Retina (tissue), 1 donor: Measurements from ENCODE around the gene ZNF793.

Experiments used
- DNase-seq: peaks from one replicate; pipeline ENCODE4 v3.0.0-alpha.2; 2016

The ZNF793 gene

DNA sequence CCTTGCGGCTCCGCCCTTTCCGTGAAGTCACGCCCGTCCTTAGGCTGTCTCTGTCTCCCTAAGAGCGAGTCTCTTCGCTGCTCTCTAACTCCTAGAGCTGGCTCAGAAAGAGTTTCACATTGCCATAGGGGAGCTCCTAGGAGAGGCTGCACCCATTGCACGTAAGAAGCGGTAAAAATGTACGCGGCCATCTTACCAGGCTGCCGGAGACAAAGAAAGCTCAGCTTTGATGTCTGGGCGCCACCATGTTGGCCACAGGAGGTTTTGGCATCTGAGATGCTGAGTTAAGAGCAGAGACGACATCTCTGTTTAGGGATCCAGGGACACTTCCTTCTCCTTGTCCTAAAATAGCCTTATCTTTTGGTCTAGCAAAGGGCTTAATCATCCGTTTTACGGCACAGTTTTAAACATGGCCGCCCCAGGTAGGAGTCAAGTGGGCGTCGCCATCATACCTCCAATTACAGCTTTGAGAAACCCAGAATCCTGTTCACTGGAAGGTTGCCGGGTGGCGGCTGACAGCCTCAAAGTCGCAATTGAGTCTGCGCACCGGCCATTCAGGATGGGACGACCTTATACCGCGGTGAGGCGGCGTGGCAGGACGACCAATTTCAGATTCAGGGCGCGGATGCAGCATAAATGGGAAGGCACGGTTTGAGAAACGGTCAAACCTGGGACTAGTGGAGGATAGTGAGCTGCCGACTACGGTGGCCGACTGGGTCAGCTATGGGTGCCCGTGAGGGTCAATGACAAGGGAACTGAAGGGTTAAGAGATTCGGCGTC lies at the start of gene ZNF793:
Gene ZNF793, plus strand, starts transcription at position 553 of the 780 bp plus-strand sequence. CDS start 16,501 bp downstream, outside the sequence.
- peak; percentile 97 for DNase-seq

DNA sequence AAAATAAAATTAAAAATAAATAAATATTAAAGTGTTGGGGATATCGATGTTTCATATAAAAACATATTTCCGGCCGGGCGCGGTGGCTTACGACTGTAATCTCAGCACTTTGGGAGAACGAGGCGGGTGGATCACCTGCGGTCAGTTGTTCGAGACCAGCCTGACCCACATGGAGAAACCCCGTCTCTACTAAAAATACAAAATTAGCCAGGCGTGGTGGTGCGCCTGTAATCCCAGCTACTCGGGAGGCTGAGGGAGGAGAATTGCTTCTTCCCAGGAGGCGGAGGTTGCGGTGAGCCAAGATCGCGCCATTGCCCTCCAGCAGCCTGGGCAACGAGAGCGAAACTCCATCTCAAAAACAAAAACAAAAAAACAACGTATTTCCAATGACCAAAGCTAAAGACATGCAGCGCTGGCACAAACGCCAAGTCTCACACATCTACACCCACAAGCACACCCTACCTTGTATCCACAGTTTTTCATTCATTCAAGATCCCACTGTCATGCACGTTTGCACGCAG lies 40.4 kb upstream of the ZNF793 start:
- no peak for DNase-seq

- peak; percentile 99 for DNase-seq
These were observed 39.7 kb upstream of the ZNF793 start, which contains the start of gene ZNF569 for GRCh38 chr19:37466798-37467607. ZNF569 (minus strand) TSS chr19:37467444; CDS start chr19:37444921, 22,523 bp downstream.

DNA sequence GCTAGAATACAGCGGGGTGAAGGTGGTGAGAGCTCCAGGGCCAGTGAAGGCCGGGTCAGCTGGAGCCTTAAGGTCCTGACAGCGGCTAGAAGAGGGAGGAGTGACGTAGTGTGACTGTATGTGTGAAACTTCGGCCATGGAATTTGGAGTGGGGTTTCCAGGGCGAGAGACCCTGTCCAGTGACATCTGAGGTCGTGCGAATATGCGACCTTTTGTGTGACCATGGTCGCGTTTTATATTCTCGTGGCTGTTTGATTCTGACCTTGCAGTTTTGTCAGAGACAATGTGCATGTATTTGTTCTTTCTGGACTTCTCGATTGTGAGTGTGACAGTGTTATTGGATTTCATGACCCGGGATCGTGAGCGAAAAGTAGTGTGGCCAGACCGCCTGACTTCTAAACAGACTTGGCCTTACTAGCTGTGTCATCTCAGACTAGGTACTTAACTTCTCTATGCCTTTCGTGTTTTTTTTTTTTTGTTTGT lies 39.1 kb upstream of the ZNF793 start:
- no peak for DNase-seq

DNA sequence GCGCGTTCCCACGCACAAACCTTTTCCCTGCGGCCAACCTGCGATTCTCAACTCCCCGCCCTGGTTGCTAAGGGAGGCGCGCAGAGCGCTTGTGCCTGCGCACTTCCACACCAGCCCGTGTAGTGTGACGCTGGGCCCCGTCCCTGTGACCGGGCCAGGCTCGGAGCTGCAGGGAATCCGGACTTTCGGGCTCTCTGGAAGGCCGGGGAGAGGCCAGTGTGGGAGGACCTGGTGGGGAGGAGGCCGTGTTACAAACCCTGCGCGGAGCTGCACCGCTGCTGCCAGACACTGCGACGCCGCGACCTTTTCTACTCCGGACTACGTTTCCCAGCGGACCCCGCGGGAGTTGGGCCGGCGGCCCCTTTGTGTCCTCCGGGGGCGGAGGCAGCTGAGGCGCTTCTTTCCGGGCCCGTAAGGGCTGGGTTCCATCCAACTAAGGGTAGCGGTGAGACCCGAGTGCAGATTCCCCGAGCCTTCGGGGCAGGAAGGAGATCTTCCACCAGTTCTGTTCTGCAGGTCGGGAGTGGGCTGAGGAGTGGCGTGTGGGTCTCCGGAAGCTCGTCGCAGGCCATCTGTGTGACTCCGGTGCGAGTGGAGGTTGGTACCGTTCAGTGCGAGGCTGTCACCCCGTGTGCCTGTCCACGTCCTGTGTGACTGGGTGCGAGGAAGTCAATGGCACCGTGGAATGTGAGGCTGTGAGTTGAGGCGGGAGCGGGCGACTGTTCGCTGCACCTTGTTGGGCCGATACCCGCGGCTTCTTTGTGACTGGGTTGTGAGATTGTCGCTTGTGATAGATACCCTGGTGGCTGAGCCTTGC lies 37.6 kb upstream of the ZNF793 start, which contains the start of gene ZNF570:
Gene ZNF570, plus strand, starts transcription at position 396 of the 817 bp plus-strand sequence. CDS start 999 bp downstream, outside the sequence.
- DNase-seq, result peak; percentile 97

GRCh38 chr19:37470216-37470615 lies 36.5 kb upstream of the ZNF793 start:
- DNase-seq, result peak; percentile 4

DNA sequence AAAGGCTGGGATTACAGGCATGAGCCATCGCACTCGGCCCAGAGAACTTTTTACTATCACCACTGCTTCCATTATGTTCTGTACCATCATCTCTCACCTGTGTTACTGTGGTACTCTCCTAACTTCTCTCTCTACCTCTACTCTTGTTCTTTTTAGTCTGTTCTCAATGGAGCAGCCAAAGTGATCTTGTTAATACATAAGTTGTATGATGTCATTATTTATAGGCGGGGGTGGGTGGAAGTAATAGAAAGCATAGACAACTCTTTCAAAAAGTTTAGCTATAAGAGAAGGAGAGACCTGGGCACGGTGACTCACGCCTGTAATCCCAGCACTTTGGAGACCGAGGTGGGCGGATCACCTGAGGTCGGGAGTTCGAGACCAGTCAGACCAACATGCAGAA lies 34.6 kb upstream of the ZNF793 start:
- no peak for DNase-seq

GRCh38 chr19:37484406-37485168 lies 22.2 kb upstream of the ZNF793 start:
- DNase-seq, result no peak

DNA sequence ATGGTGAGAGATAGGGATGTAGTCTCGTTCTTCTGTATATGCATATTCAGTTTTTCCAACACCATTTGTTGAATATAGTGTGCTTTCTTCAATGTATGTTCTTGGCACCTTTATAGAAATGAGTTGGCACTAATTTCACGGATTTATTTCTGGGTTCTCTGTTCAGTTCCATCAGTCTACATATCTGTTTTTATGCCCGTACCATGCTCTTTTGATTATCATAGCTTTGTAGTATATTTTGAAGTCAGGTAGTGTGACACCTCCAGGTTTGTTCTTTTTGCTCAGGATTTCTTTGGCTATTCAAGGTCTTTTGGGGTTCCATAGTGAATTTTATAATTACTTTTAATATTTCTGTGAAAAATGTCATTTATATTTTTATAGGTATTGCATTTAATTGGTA lies 14.5 kb upstream of the ZNF793 start:
- DNase-seq, result no peak

DNA sequence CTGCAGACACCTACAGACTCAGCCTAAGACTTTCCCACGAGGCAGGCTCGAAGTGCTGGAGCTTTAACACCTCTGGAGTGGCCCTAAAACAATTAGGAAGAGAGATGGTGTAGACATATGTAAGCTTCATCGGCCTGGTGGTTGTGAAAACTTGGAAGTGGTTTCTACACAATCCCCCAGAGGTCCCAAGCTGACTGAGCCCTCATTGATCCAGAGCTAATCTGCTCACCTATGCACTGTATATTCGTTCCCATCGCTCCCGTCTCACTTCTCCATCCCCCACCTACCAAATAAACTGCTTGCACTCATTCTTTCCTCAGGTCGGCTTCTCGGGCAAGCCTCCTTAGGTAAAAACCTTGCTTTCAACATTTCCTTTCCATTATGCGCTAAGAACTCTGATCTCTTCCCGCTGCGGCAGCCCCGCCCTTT lies 767 bp upstream of the ZNF793 start:
- no peak for DNase-seq

GRCh38 chr19:37507167-37507464 lies 377 bp downstream of the ZNF793 start:
- no peak for DNase-seq

- no peak for DNase-seq
These were observed 4.4 kb downstream of the ZNF793 start for GRCh38 chr19:37511186-37511585.

DNA sequence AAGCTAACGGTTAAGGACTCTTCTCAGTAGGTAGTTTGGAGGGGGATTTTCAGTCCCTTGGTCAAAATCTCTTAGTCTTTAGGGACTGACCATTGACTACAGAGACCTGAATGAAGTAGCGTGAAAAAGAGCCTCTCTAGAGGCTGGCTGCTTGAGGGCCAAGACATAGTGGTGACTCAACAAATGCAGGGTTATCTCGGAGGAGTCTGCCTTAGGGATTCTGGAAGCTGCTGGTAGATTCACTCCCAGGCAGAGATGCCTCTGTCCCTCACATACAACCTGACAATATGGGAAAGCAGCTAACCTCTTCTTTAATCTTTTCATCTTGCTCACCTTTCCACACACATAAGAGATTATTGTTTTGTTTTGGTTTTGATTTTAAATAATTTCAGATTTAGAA lies 5.1 kb downstream of the ZNF793 start:
- no peak for DNase-seq

DNA sequence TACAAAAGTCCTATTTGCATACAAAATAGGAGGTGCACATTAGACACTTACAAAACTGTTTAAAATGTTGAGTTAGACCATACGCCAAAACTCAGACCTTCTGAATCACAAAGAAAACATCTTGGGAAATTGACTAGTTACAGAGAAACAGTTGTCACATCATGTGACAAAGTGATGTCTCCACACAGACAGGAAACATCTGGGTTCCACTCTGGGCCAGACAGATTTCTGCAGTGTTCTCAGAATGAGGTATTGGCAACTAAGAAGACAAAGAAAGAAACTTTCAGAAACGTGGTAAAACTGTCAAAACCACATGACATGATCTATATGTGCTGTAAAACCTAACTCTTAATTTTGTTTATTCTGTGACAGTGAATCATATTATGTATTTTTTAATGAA lies 6.7 kb downstream of the ZNF793 start:
- no peak for DNase-seq

GRCh38 chr19:37519890-37520289 lies 13.2 kb downstream of the ZNF793 start:
- no peak for DNase-seq

DNA sequence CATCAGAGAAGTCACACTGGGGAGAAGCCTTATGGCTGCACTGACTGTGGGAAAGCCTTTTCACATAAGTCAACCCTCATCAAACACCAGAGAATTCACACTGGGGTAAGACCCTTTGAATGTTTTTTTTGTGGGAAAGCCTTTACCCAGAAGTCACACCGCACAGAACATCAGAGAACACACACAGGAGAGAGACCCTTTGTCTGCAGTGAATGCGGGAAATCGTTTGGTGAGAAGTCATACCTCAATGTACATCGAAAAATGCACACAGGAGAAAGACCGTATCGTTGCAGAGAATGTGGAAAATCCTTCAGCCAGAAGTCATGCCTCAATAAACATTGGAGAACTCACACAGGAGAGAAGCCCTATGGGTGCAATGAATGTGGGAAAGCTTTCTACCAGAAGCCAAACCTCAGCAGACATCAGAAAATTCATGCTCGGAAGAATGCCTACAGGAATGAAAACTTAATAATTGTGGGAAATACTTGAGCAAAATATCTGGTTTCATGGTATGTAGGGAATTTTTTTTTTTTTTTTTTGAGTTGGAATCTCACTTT lies 30.7 kb downstream of the ZNF793 start:
- no peak for DNase-seq

DNA sequence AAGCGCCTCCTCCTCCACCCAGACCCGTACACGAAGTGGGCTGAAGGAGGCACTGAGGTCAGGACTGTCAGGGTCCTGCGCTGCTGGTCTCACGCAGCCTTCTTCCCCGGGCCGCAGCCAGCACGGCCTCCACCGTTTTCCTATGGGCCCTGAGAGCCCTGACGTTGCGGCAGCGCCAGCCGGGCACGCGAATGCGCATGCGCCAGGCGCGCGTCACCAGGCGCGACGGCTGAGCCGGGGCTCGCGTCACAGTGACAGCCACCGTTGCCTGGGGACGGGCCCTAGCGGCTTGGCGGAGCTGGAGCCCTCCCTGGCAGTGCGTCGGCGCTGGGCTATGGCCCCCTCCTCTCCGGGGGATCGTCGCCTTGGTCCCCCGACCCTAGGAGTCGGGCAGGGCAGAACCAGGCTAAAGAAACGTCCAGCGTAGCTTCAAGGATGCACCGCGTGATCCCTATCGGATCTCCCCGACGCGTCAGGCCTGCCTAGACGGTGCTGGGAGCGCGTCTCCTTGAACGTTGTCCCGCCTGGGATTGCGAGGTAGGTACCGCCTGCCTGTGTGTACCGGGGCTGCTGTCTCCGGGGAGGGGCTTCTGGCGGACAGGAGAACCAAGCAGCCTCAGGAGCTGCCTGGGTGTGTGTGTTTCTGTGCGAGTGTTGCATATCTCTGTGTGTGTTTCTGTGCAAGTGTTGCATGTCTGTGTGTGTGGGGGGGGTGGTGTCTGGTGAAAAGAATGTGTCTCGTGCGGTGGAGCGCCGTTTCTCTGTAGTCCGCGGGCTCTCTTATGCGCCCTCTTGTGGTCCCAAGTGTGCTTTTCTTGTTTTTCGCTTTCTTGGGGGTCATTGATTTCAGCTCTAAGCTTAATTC lies 44.6 kb downstream of the ZNF793 start:
- DNase-seq, result peak; percentile 93

DNA sequence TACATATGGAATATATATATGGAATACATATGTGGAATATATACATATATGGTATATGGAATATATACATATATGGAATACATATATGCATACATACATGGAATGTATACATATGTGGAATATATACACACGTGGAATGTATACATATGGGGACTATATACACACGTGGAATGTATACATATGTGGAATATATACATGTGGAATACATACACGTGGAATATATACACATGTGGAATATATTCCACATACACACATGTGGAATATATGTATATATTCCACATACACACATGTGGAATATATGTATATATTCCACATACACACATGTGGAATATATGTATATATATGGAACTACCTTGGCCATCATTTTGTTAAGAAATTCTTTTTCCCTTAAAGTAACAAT lies 56.8 kb downstream of the ZNF793 start:
- DNase-seq, result no peak

- DNase-seq, result no peak
These were observed 58.1 kb downstream of the ZNF793 start for GRCh38 chr19:37564624-37565369.

DNA sequence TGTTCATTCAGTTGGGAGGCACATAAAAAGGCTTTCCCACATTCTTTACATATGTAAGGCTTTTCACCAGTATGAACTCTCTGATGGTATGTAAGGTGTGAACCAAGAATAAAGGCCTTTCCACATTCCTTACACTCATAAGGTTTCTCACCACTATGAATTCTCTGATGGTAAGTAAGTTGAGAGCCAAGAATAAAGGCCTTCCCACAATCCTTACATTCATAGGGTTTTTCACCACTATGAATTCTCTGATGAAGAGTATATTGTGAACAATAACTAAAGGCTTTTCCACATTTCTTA lies 58.6 kb downstream of the ZNF793 start:
- no peak for DNase-seq
